ENCODE data around the gene TBC1D2B.

TBC1D2B gene

GRCh38 chr15:77945566-77945965 is 131.9 kb downstream of the TBC1D2B start:
- no peak for DNase-seq (ENCODE audit: extremely low spot score)
- POLR2A ChIA-PET: interaction anchor here (1.0 kb wide), 1 partner anchor 45 kb away, joined by 3 read pairs; no protein-coding TSS in a partner anchor
- CTCF ChIA-PET: interaction anchor here (1.6 kb wide), 1 partner anchor 14 kb away, joined by 4 read pairs; no protein-coding TSS in a partner anchor
- TF ChIP-seq ELF4 (IDR thresholded peaks at IDR 0.05) (no peak), HDGF (IDR thresholded peaks at IDR 0.05; ENCODE audit: borderline replicate concordance) (no peak), NFRKB (IDR thresholded peaks at IDR 0.05) (no peak), SUZ12 (IDR thresholded peaks at IDR 0.05) (no peak), L3MBTL2 (conservative IDR thresholded peaks at IDR 0.05) (no peak)

Measured in HEK293T (cell line).